ENCODE measurements around the gene SLC25A18.

GRCh38 chr22:17513612-17514011 lies 49.7 kb upstream of the SLC25A18 start:
- TF ChIP-seq CTCF (IDR thresholded peaks at IDR 0.05) = no peak
- TF ChIP-seq REST (IDR thresholded peaks at IDR 0.05; ENCODE audit: insufficient read depth in 1 of 2, low read depth in 2 of 2, low read length in 1 of 2) = no peak

Measured in Panc1 (cell line).